Measurements from ENCODE around the gene AKR7A3.

AKR7A3 gene

GRCh38 chr1:19311931-19312781 lies 23.6 kb upstream of the AKR7A3 start, which contains the start of the genes AKR7A2 and SLC66A1:
AKR7A2 (minus strand) TSS chr1:19312144; CDS start chr1:19312124, 20 bp downstream.
SLC66A1 (plus strand) TSS chr1:19312326; CDS start chr1:19317678, 5,352 bp downstream.
- peak within 1 kb of the TSS; percentile 83 for H3K27ac ChIP-seq
- no peak for TF ChIP-seq CTCF (conservative IDR thresholded peaks at IDR 0.05)

GRCh38 chr1:19311503-19311930 lies 22.9 kb upstream of the AKR7A3 start:
- H3K27ac ChIP-seq = peak overlapping the region; percentile 83
- no peak for TF ChIP-seq CTCF (conservative IDR thresholded peaks at IDR 0.05)

DNA sequence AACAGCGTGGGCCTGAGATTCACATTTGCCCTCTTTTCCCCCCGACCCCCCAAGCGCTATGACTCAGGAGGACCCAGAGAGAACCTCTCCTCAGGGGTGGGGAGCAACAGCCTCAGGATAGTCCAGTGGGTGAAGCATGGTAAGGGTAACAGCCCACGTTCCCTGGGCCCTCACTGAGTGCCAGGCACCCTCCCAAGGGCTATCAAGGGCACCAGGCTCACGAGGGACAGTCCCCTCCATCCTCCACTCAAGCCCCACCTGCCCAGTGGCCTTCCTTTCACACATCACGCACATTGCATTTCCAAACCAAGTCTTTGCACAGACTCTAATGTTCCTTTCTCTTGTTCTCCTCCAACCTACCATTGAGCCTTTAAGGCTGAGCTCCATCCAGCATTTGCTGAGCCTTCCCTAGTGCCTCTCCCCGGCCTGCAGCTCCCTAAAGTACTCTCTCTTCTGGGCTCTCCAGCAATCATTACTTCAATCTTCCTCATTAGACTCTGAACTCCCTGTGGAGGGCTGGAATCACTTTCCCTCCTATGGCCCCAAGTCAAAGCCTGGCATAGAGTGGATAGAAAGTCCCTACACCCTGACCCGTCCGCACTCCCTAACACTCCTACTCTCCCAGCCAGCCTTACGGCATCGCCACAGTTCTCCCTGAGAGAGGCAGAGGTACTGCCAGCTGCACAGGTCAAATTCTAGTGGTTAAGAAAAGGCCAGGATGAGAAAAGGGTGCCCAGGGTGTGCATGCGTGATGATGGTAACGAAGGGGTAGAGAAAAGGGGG lies 22.3 kb upstream of the AKR7A3 start:
- TF ChIP-seq CTCF (conservative IDR thresholded peaks at IDR 0.05) = no peak
- peak overlapping the region; percentile 83 for H3K27ac ChIP-seq

DNA sequence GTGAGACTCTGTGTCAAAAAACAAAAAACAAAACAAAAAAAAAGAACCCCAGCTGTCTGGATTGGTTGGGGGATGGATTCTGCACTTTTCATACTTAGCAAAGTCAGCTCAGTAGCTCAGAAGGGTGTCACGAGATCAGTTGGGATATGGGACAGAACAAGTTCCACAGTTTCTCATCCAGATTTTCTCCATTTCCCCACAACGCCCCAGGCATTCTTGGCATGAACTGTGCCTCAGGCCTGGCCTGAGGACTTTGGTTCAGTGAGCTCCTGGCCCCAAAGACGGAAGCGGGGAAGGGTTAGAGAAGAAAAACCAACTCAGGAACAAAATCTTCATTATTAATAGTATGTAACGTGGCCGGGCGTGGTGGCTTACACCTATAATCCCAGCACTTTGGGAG lies 21.5 kb upstream of the AKR7A3 start:
- TF ChIP-seq CTCF (conservative IDR thresholded peaks at IDR 0.05) = no peak
- no peak overlapping the region for H3K27ac ChIP-seq

DNA sequence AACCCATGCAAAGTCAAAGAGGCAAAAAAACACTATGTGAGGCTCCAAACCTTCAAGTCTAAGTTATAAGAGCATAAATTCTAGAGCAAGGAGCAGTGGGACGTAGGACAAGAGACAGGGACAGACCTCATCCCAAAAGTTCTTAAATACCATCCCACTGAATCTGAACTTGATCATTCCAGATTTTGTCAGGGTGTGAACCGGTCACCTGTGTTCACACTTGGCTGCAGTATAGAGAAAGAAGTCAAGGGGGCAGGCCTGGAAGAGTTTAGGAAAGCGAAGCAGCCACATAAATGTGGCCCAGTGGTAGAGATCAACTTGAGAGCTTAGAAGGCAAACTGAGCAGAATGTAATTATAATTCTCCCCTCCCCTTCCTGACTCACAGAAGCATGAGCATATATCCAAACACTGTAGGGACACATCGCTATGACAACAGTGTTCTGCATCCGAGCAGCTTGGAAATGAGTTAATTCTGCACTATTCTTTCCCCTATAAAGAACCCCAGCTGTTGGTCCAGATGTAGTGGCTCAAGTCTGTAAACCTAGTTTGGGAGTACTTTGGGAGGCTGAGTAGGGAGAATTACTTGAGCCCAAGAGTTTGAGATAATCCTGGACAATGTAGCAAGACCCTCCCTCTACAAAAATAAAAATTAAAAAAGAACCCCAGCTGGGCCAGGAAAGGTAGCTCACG lies 20.7 kb upstream of the AKR7A3 start:
- TF ChIP-seq CTCF (conservative IDR thresholded peaks at IDR 0.05) = no peak

GRCh38 chr1:19308509-19308907 lies 19.9 kb upstream of the AKR7A3 start:
- no peak for TF ChIP-seq CTCF (conservative IDR thresholded peaks at IDR 0.05)
- no peak overlapping the region for H3K27ac ChIP-seq

More for the DNA sequence above, 20.7 kb upstream of the AKR7A3 start:
- H3K27ac ChIP-seq = no peak overlapping the region

Data from VCaP (cell line).